Left renal pelvis (tissue), 4 donors: ENCODE results near the gene SOCS2. TPM values are rescaled to one million over a fixed set of nuclear protein-coding genes. Genes with fewer than 3 reads are reported as not detected.
A peak's percentile ranks its signal among the peaks of the same experiment; 100 is the strongest.

ENCODE experiments used
- DNase-seq, 4 donors: peaks; one replicate each; pipeline ENCODE4 v3.0.0-alpha.2; 2013; ENCODE audit warnings: low read depth in 4 of 4, low spot score in 3 of 4
- polyA plus RNA-seq, 4 donors: library from polyadenylated mRNA; unstranded; fragments of 120-200 nt; gene quantifications; one replicate each; pipeline ENCODE4 v1.2.1, GENCODE V29; 2013; ENCODE audit not compliant: insufficient read length in 4 of 4

The SOCS2 gene
- polyA plus RNA-seq, 4 donors = 36.0 to 49.9 (median 38.4) TPM

GRCh38 chr12:93565760-93566159, 6.7 kb upstream of the SOCS2 start:
- no peak for DNase-seq

GRCh38 chr12:93567174-93567573, 5.3 kb upstream of the SOCS2 start:
- no peak for DNase-seq

- no peak for DNase-seq
Measured at GRCh38 chr12:93568091-93568490, 4.4 kb upstream of the SOCS2 start.

- DNase-seq = no peak
Measured at GRCh38 chr12:93569301-93569655, 3.2 kb upstream of the SOCS2 start.

GRCh38 chr12:93569656-93570551, 2.6 kb upstream of the SOCS2 start:
- peak; percentile 73 to 85 (median 79) for DNase-seq

GRCh38 chr12:93570552-93571364, 1.7 kb upstream of the SOCS2 start:
- peak in 3 of 4 donors; percentile 90 to 94 (median 92) for DNase-seq

- peak in 2 of 4 donors; percentile 63 to 74 for DNase-seq
Measured at GRCh38 chr12:93571365-93571924, 1.0 kb upstream of the SOCS2 start.

- no peak for DNase-seq
Measured at GRCh38 chr12:93572712-93573551, 457 bp downstream of the SOCS2 start.

GRCh38 chr12:93573552-93574223, 1.2 kb downstream of the SOCS2 start:
- DNase-seq = no peak

- DNase-seq = no peak
Measured at GRCh38 chr12:93577222-93577621, 4.7 kb downstream of the SOCS2 start.

GRCh38 chr12:93578221-93578620, 5.7 kb downstream of the SOCS2 start:
- no peak for DNase-seq

- no peak for DNase-seq
Measured at GRCh38 chr12:93580682-93581081, 8.2 kb downstream of the SOCS2 start.

GRCh38 chr12:93581370-93581769, 8.9 kb downstream of the SOCS2 start:
- no peak for DNase-seq

GRCh38 chr12:93582351-93582750, 9.9 kb downstream of the SOCS2 start:
- DNase-seq = no peak

GRCh38 chr12:93583627-93584392, 11.3 kb downstream of the SOCS2 start:
- no peak for DNase-seq

GRCh38 chr12:93585247-93585646, 12.8 kb downstream of the SOCS2 start:
- DNase-seq = no peak

GRCh38 chr12:93587611-93588010, 15.1 kb downstream of the SOCS2 start:
- no peak for DNase-seq

- no peak for DNase-seq
Measured at GRCh38 chr12:93589081-93589480, 16.6 kb downstream of the SOCS2 start.
